ENCODE data around the gene GPC5.

The GPC5 gene

GRCh38 chr13:92838786-92839185 is 1440.4 kb downstream of the GPC5 start:
- no peak for TF ChIP-seq CTCF (IDR thresholded peaks at IDR 0.05; ENCODE audit: low read depth, low read length)
- peak; percentile 83 to 93 for DNase-seq (ENCODE audit: low read depth in 2 of 2)

GRCh38 chr13:92842145-92842544 is 1443.7 kb downstream of the GPC5 start:
- TF ChIP-seq CTCF (IDR thresholded peaks at IDR 0.05; ENCODE audit: low read depth, low read length): no peak
- peak; percentile 87 to 93 for DNase-seq (ENCODE audit: low read depth in 2 of 2)
- H3K4me3 ChIP-seq (replicated peaks in 1 of 2; ENCODE audit: low read depth in 2 of 2, low read length in 2 of 2): no peak overlapping the region

More at GRCh38 chr13:92838786-92839185, 1440.4 kb downstream of the GPC5 start:
- no peak overlapping the region for H3K4me3 ChIP-seq (replicated peaks in 1 of 2; ENCODE audit: low read depth in 2 of 2, low read length in 2 of 2)

- peak; percentile 68 to 73 for DNase-seq (ENCODE audit: low read depth in 2 of 2)
- H3K4me3 ChIP-seq (replicated peaks in 1 of 2; ENCODE audit: low read depth in 2 of 2, low read length in 2 of 2): no peak overlapping the region
- no peak for TF ChIP-seq CTCF (IDR thresholded peaks at IDR 0.05; ENCODE audit: low read depth, low read length)
Measured at GRCh38 chr13:92843549-92843948, 1445.1 kb downstream of the GPC5 start.

- no peak overlapping the region for H3K4me3 ChIP-seq (replicated peaks in 1 of 2; ENCODE audit: low read depth in 2 of 2, low read length in 2 of 2)
- no peak for DNase-seq (ENCODE audit: low read depth in 2 of 2)
- no peak for TF ChIP-seq CTCF (IDR thresholded peaks at IDR 0.05; ENCODE audit: low read depth, low read length)
Measured at GRCh38 chr13:92849381-92849780, 1451.0 kb downstream of the GPC5 start.

- TF ChIP-seq CTCF (IDR thresholded peaks at IDR 0.05; ENCODE audit: low read depth, low read length): no peak
- no peak for DNase-seq (ENCODE audit: low read depth in 2 of 2)
- H3K4me3 ChIP-seq (replicated peaks in 1 of 2; ENCODE audit: low read depth in 2 of 2, low read length in 2 of 2): no peak overlapping the region
Measured at GRCh38 chr13:92864584-92865284, 1466.3 kb downstream of the GPC5 start.

- no peak overlapping the region for H3K4me3 ChIP-seq (replicated peaks in 1 of 2; ENCODE audit: low read depth in 2 of 2, low read length in 2 of 2)
- no peak for TF ChIP-seq CTCF (IDR thresholded peaks at IDR 0.05; ENCODE audit: low read depth, low read length)
- no peak for DNase-seq (ENCODE audit: low read depth in 2 of 2)
Measured at GRCh38 chr13:92873029-92873428, 1474.6 kb downstream of the GPC5 start.

Measured in cardiac fibroblast (primary cell).